ENCODE data around the gene PMAIP1. TPM values are rescaled to one million over a fixed set of nuclear protein-coding genes. Genes with fewer than 3 reads are reported as not detected.

Gene PMAIP1
- total and polyA plus RNA-seq, 4 donors: 0.08 to 5.5 (median 0.25) TPM

DNA sequence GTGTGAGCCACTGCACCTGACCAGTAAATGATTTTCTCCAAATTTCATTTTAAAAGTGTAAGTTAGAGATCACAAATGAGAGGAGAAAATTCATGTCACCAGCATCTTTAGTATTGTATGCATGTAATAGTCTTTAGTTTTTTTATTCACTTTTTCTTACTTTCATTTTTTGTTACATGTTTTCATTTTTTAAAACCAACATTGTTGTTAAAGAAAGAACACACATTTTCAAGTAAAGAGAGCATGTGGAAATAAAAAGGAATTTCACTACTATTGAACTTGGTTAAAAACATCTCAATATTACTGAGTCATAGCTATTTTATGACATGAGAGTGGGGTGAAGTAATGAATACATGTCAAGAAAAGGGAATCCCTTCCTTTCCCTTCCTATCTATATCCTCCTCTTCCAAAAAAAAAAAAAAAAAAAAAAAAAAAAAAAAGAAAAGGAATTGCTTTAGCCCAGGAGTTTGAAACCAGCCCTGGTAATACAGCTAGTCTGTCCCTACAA lies 29.1 kb upstream of the PMAIP1 start:
- H3K36me3 ChIP-seq (ENCODE audit: control insufficient read depth in 4 of 4, insufficient read depth in 3 of 4, low read depth in 1 of 4, low read length in 3 of 4): no peaks in the 10 kb centered on the region
- no peak overlapping the region for H3K4me3 ChIP-seq (ENCODE audit: low read depth in 1 of 3, low read length in 3 of 3)
- H3K9ac ChIP-seq (ENCODE audit: low read depth in 1 of 2, low read length in 2 of 2): no peak overlapping the region
- TF ChIP-seq NR2F2 (IDR thresholded peaks at IDR 0.05): no peak
- TF ChIP-seq FOXA2 (IDR thresholded peaks at IDR 0.05): no peak
- TF ChIP-seq GABPA (IDR thresholded peaks at IDR 0.05 in 1 of 2, conservative IDR thresholded peaks at IDR 0.05 in 1 of 2): no peak
- TF ChIP-seq RXRA (IDR thresholded peaks at IDR 0.05): no peak
- TF ChIP-seq, protein P1, sequence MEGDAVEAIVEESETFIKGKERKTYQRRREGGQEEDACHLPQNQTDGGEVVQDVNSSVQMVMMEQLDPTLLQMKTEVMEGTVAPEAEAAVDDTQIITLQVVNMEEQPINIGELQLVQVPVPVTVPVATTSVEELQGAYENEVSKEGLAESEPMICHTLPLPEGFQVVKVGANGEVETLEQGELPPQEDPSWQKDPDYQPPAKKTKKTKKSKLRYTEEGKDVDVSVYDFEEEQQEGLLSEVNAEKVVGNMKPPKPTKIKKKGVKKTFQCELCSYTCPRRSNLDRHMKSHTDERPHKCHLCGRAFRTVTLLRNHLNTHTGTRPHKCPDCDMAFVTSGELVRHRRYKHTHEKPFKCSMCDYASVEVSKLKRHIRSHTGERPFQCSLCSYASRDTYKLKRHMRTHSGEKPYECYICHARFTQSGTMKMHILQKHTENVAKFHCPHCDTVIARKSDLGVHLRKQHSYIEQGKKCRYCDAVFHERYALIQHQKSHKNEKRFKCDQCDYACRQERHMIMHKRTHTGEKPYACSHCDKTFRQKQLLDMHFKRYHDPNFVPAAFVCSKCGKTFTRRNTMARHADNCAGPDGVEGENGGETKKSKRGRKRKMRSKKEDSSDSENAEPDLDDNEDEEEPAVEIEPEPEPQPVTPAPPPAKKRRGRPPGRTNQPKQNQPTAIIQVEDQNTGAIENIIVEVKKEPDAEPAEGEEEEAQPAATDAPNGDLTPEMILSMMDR (IDR thresholded peaks at IDR 0.05; ENCODE audit: low read depth, low read length, missing input control): no peak
- TF ChIP-seq FOXA1 (IDR thresholded peaks at IDR 0.05): no peak
- no peak for TF ChIP-seq TAF1 (conservative IDR thresholded peaks at IDR 0.05)
- TF ChIP-seq HNF4A (conservative IDR thresholded peaks at IDR 0.05): no peak
- TF ChIP-seq, protein P2, sequence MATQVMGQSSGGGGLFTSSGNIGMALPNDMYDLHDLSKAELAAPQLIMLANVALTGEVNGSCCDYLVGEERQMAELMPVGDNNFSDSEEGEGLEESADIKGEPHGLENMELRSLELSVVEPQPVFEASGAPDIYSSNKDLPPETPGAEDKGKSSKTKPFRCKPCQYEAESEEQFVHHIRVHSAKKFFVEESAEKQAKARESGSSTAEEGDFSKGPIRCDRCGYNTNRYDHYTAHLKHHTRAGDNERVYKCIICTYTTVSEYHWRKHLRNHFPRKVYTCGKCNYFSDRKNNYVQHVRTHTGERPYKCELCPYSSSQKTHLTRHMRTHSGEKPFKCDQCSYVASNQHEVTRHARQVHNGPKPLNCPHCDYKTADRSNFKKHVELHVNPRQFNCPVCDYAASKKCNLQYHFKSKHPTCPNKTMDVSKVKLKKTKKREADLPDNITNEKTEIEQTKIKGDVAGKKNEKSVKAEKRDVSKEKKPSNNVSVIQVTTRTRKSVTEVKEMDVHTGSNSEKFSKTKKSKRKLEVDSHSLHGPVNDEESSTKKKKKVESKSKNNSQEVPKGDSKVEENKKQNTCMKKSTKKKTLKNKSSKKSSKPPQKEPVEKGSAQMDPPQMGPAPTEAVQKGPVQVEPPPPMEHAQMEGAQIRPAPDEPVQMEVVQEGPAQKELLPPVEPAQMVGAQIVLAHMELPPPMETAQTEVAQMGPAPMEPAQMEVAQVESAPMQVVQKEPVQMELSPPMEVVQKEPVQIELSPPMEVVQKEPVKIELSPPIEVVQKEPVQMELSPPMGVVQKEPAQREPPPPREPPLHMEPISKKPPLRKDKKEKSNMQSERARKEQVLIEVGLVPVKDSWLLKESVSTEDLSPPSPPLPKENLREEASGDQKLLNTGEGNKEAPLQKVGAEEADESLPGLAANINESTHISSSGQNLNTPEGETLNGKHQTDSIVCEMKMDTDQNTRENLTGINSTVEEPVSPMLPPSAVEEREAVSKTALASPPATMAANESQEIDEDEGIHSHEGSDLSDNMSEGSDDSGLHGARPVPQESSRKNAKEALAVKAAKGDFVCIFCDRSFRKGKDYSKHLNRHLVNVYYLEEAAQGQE (IDR thresholded peaks at IDR 0.05): no peak
- no peak for TF ChIP-seq RAD21 (IDR thresholded peaks at IDR 0.05)
- no peak for TF ChIP-seq JUND (IDR thresholded peaks at IDR 0.05)
- TF ChIP-seq, protein P3, sequence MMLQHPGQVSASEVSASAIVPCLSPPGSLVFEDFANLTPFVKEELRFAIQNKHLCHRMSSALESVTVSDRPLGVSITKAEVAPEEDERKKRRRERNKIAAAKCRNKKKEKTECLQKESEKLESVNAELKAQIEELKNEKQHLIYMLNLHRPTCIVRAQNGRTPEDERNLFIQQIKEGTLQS (IDR thresholded peaks at IDR 0.05): no peak
- no peak for TF ChIP-seq HNF4G (IDR thresholded peaks at IDR 0.05)
- no peak for TF ChIP-seq EGR1 (IDR thresholded peaks at IDR 0.05; ENCODE audit: low read depth in 2 of 2)
- no peak for TF ChIP-seq SP1 (IDR thresholded peaks at IDR 0.05)
- TF ChIP-seq, protein P4, sequence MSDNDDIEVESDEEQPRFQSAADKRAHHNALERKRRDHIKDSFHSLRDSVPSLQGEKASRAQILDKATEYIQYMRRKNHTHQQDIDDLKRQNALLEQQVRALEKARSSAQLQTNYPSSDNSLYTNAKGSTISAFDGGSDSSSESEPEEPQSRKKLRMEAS (IDR thresholded peaks at IDR 0.05): no peak
- TF ChIP-seq, protein P5, sequence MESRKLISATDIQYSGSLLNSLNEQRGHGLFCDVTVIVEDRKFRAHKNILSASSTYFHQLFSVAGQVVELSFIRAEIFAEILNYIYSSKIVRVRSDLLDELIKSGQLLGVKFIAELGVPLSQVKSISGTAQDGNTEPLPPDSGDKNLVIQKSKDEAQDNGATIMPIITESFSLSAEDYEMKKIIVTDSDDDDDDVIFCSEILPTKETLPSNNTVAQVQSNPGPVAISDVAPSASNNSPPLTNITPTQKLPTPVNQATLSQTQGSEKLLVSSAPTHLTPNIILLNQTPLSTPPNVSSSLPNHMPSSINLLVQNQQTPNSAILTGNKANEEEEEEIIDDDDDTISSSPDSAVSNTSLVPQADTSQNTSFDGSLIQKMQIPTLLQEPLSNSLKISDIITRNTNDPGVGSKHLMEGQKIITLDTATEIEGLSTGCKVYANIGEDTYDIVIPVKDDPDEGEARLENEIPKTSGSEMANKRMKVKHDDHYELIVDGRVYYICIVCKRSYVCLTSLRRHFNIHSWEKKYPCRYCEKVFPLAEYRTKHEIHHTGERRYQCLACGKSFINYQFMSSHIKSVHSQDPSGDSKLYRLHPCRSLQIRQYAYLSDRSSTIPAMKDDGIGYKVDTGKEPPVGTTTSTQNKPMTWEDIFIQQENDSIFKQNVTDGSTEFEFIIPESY (IDR thresholded peaks at IDR 0.05): no peak
- TF ChIP-seq YY1 (IDR thresholded peaks at IDR 0.05): no peak
- no peaks in the 10 kb centered on the region for H3K9me3 ChIP-seq (ENCODE audit: control insufficient read depth in 4 of 4, low read length in 3 of 4)
- no peak for DNase-seq (ENCODE audit: low spot score)
- H3K27ac ChIP-seq (ENCODE audit: low read depth in 1 of 2, low read length in 2 of 2): no peak overlapping the region
- H3K4me1 ChIP-seq (ENCODE audit: control insufficient read depth in 4 of 4, insufficient read depth in 4 of 4, low read length in 3 of 4): no peaks in the 10 kb centered on the region
- H3K27me3 ChIP-seq (ENCODE audit: control insufficient read depth in 4 of 4, insufficient read depth in 4 of 4, low read length in 3 of 4): no peaks in the 10 kb centered on the region

All from liver (tissue), 9 donors.